Measurements from ENCODE around the gene TOLLIP.

The TOLLIP gene

GRCh38 chr11:1228921-1229451, 80.4 kb downstream of the TOLLIP start:
- no peak overlapping the region for H3K4me3 ChIP-seq (ENCODE audit: low read depth, low read length)

GRCh38 chr11:1228101-1228821, 81.2 kb downstream of the TOLLIP start:
- TF ChIP-seq MYC (IDR thresholded peaks at IDR 0.05; ENCODE audit: low read depth, low read length), result no peak
- TF ChIP-seq POLR2A (IDR thresholded peaks at IDR 0.05; ENCODE audit: extremely low read depth, insufficient read length), result no peak
- no peak for TF ChIP-seq MAX (IDR thresholded peaks at IDR 0.05; ENCODE audit: low read depth, low read length)
- no peak for TF ChIP-seq CTCF (IDR thresholded peaks at IDR 0.05; ENCODE audit: low read depth, low read length)
- no peak for DNase-seq (ENCODE audit: low read depth)
- no peak overlapping the region for H3K4me3 ChIP-seq (ENCODE audit: low read depth, low read length)

More at GRCh38 chr11:1228921-1229451, 80.4 kb downstream of the TOLLIP start:
- DNase-seq (ENCODE audit: low read depth), result no peak
- TF ChIP-seq POLR2A (IDR thresholded peaks at IDR 0.05; ENCODE audit: extremely low read depth, insufficient read length) (no peak), CTCF (IDR thresholded peaks at IDR 0.05; ENCODE audit: low read depth, low read length) (no peak), MAX (IDR thresholded peaks at IDR 0.05; ENCODE audit: low read depth, low read length) (no peak), MYC (IDR thresholded peaks at IDR 0.05; ENCODE audit: low read depth, low read length) (no peak)

GRCh38 chr11:1227551-1228100, 81.8 kb downstream of the TOLLIP start:
- no peak overlapping the region for H3K4me3 ChIP-seq (ENCODE audit: low read depth, low read length)
- DNase-seq (ENCODE audit: low read depth), result no peak
- TF ChIP-seq MAX (IDR thresholded peaks at IDR 0.05; ENCODE audit: low read depth, low read length), result no peak
- no peak for TF ChIP-seq POLR2A (IDR thresholded peaks at IDR 0.05; ENCODE audit: extremely low read depth, insufficient read length)

- no peak for DNase-seq (ENCODE audit: low read depth)
- peak; percentile 10 for TF ChIP-seq CTCF (IDR thresholded peaks at IDR 0.05; ENCODE audit: low read depth, low read length)
- TF ChIP-seq MYC (IDR thresholded peaks at IDR 0.05; ENCODE audit: low read depth, low read length), result no peak
- no peak for TF ChIP-seq POLR2A (IDR thresholded peaks at IDR 0.05; ENCODE audit: extremely low read depth, insufficient read length)
- TF ChIP-seq MAX (IDR thresholded peaks at IDR 0.05; ENCODE audit: low read depth, low read length), result no peak
Observed at GRCh38 chr11:1226986-1227550, 82.4 kb downstream of the TOLLIP start.

GRCh38 chr11:1226226-1226985, 83.0 kb downstream of the TOLLIP start:
- no peak for DNase-seq (ENCODE audit: low read depth)
- peak; percentile 16 for TF ChIP-seq CTCF (IDR thresholded peaks at IDR 0.05; ENCODE audit: low read depth, low read length)
- no peak for TF ChIP-seq POLR2A (IDR thresholded peaks at IDR 0.05; ENCODE audit: extremely low read depth, insufficient read length)
- TF ChIP-seq MAX (IDR thresholded peaks at IDR 0.05; ENCODE audit: low read depth, low read length), result no peak
- no peak for TF ChIP-seq MYC (IDR thresholded peaks at IDR 0.05; ENCODE audit: low read depth, low read length)
- no peak overlapping the region for H3K4me3 ChIP-seq (ENCODE audit: low read depth, low read length)

More at GRCh38 chr11:1226986-1227550, 82.4 kb downstream of the TOLLIP start:
- no peak overlapping the region for H3K4me3 ChIP-seq (ENCODE audit: low read depth, low read length)
